GM23248 (cell line): ENCODE results near the gene ETFA.

Experiments
- EZH2 ChIP-seq: fragments of 200-600 bp; sonication (generic); IDR thresholded peaks from 2 replicates; pipeline ENCODE4 v1.6.1; 2018; ENCODE audit warnings: antibody characterized with exemption, mild to moderate bottlenecking; ENCODE audit not compliant: insufficient read depth, poor library complexity, severe bottlenecking
- EZH2phosphoT487 ChIP-seq: fragments of 200-600 bp; sonication (generic); IDR thresholded peaks from 2 replicates; pipeline ENCODE4 v1.6.1; 2018; ENCODE audit warnings: antibody characterized with exemption, moderate library complexity, mild to moderate bottlenecking, low read depth; ENCODE audit not compliant: insufficient read depth

GRCh38 chr15:76309601-76310330, 1.5 kb downstream of the ETFA start:
- TF ChIP-seq EZH2 (no peak), EZH2phosphoT487 (no peak)
